ENCODE data around the gene COL4A2.

COL4A2 gene

GRCh38 chr13:110556224-110556606 lies 249.1 kb downstream of the COL4A2 start:
- no peaks in the 10 kb centered on the region for H3K36me3 ChIP-seq (replicated peaks)
- no peak for TF ChIP-seq CTCF (IDR thresholded peaks at IDR 0.05; ENCODE audit: low read depth, low read length, missing control alignments)
- H3K27ac ChIP-seq = no peak overlapping the region
- in situ Hi-C loops (cut with HindIII; ENCODE audit: low pct_ligation_motif_present, low sequenced_read_pairs) = no loop called here
- H3K4me3 ChIP-seq (ENCODE audit: low read depth, low read length) = no peak overlapping the region
- no peak for DNase-seq
- H3K27me3 ChIP-seq (replicated peaks) = no peaks in the 10 kb centered on the region

DNA sequence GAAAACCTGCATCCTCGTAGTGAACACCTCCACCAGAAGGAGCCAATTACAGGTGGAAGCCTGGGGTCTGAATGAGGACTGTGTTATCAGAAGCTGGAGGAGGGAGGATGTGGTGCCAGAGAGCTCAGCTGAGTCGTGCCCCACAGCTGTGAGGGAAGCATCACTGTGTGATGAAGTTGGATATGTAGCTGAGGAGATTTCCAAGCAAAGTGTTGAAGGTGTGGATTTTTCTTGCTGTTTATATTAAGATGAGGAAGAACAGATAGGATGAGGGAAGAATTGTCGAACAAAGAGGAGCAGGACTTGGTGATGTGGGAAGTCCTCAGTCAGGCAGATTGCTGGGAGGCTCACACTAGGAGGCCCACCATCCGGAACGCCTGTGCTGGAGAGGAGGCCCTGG lies 250.0 kb downstream of the COL4A2 start:
- Histone ChIP-seq H3K27me3 (replicated peaks) (no peaks in the 10 kb centered on the region), H3K27ac (no peak overlapping the region), H3K36me3 (replicated peaks) (no peaks in the 10 kb centered on the region), H3K4me3 (ENCODE audit: low read depth, low read length) (no peak overlapping the region)
- DNase-seq = no peak
- in situ Hi-C loops (cut with HindIII; ENCODE audit: low pct_ligation_motif_present, low sequenced_read_pairs) = no loop called here
- no peak for TF ChIP-seq CTCF (IDR thresholded peaks at IDR 0.05; ENCODE audit: low read depth, low read length, missing control alignments)

GRCh38 chr13:110557610-110558305 lies 250.7 kb downstream of the COL4A2 start:
- TF ChIP-seq CTCF (IDR thresholded peaks at IDR 0.05; ENCODE audit: low read depth, low read length, missing control alignments) = no peak
- H3K27ac ChIP-seq = no peak overlapping the region
- no peaks in the 10 kb centered on the region for H3K27me3 ChIP-seq (replicated peaks)
- DNase-seq = no peak
- in situ Hi-C loops (cut with HindIII; ENCODE audit: low pct_ligation_motif_present, low sequenced_read_pairs) = no loop called here
- H3K4me3 ChIP-seq (ENCODE audit: low read depth, low read length) = no peak overlapping the region
- no peaks in the 10 kb centered on the region for H3K36me3 ChIP-seq (replicated peaks)

DNA sequence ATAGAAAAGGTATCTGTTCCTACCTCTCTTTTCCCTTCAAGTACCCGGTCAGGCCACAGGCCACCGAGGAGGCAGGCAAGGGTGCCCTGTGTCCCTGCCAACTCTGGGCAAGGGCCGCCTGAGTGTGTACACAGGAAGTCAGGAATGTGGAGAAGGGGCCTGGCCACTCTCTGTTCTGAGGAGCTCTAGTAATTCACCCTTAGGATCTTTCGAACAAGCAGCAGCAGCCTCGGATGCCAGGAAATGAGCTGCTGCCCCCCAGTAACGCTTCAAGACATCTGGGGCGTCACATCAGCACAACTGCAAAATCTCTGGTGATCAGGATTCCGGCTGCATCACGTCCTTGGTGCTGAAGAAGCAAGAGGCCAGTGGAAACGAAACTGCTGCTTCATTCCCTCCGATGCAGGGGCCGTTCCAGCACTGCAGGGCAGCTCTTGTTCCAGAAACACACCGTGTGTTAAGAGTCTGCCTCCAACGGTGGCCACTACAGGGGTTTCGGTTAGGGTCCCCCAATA lies 252.4 kb downstream of the COL4A2 start:
- no peaks in the 10 kb centered on the region for H3K36me3 ChIP-seq (replicated peaks)
- peak; percentile 48 for DNase-seq
- in situ Hi-C loops (cut with HindIII; ENCODE audit: low pct_ligation_motif_present, low sequenced_read_pairs) = no loop called here
- H3K27ac ChIP-seq = no peak overlapping the region
- TF ChIP-seq CTCF (IDR thresholded peaks at IDR 0.05; ENCODE audit: low read depth, low read length, missing control alignments) = no peak
- no peak overlapping the region for H3K4me3 ChIP-seq (ENCODE audit: low read depth, low read length)
- H3K27me3 ChIP-seq (replicated peaks) = no peaks in the 10 kb centered on the region

GRCh38 chr13:110559986-110560385 lies 252.9 kb downstream of the COL4A2 start:
- Histone ChIP-seq H3K4me3 (ENCODE audit: low read depth, low read length) (no peak overlapping the region), H3K27me3 (replicated peaks) (no peaks in the 10 kb centered on the region), H3K27ac (no peak overlapping the region), H3K36me3 (replicated peaks) (no peaks in the 10 kb centered on the region)
- TF ChIP-seq CTCF (IDR thresholded peaks at IDR 0.05; ENCODE audit: low read depth, low read length, missing control alignments) = no peak
- DNase-seq = no peak
- in situ Hi-C loops (cut with HindIII; ENCODE audit: low pct_ligation_motif_present, low sequenced_read_pairs) = no loop called here
